SK-N-SH (cell line): ENCODE results near the gene ACTG2.

Experiments
- CHD2 ChIP-seq: fragments of 150-350 bp; IDR thresholded peaks from 2 replicates; pipeline ENCODE4 v1.6.1; 2018; ENCODE audit warnings: low read length; ENCODE audit not compliant: partially characterized antibody
- EP300 ChIP-seq, 2 experiments: IDR thresholded peaks; 2 replicates each; pipeline versions ENCODE4 v1.4.0 to v1.6.1; 2012; ENCODE audit warnings: borderline replicate concordance in 1 of 2, low read depth in 1 of 2, low read length in 1 of 2
- FOXJ3 ChIP-seq: sonication (generic); formaldehyde crosslinking; IDR thresholded peaks from 2 replicates; pipeline ENCODE4 v1.5.1; 2020; ENCODE audit warnings: mild to moderate bottlenecking, missing genetic modification reagents
- FOXM1 ChIP-seq: IDR thresholded peaks from 2 replicates; pipeline ENCODE4 v1.4.0; 2012; ENCODE audit warnings: low read depth, mild to moderate bottlenecking
- GATA2 ChIP-seq: sonication (generic); formaldehyde crosslinking; IDR thresholded peaks from 2 replicates; pipeline ENCODE4 v1.5.0; 2020; ENCODE audit warnings: mild to moderate bottlenecking, missing genetic modification reagents
- NRF1 ChIP-seq: IDR thresholded peaks from 2 replicates; pipeline ENCODE4 v1.6.1; 2012; ENCODE audit warnings: low read depth, mild to moderate bottlenecking, low read length
- RFX5 ChIP-seq: IDR thresholded peaks from 2 replicates; pipeline ENCODE4 v1.6.1; 2012; ENCODE audit warnings: mild to moderate bottlenecking, improper control_type of control experiment, low read length
- SIN3A ChIP-seq: IDR thresholded peaks from 2 replicates; pipeline ENCODE4 v1.6.1; 2012; ENCODE audit warnings: low read depth, mild to moderate bottlenecking, low read length, moderate library complexity, borderline replicate concordance
- SMC3 ChIP-seq: IDR thresholded peaks from 2 replicates; pipeline ENCODE4 v1.6.1; 2012; ENCODE audit warnings: low read depth, low read length, improper control_type of control experiment
- TCF12 ChIP-seq: IDR thresholded peaks from 2 replicates; pipeline ENCODE4 v1.4.0; 2012
- TF ChIP-seq, protein P1 (sequence below): IDR thresholded peaks from 2 replicates; pipeline ENCODE4 v1.4.0; 2012; ENCODE audit warnings: low read depth
- TF ChIP-seq, protein P2 (sequence below): IDR thresholded peaks from 2 replicates; pipeline ENCODE4 v1.4.0; 2012; ENCODE audit warnings: low read depth, borderline replicate concordance
- TF ChIP-seq, protein P3 (sequence below): fragments of 200-600 bp; sonication (generic); IDR thresholded peaks from 2 replicates; pipeline ENCODE4 v1.6.1; 2017; ENCODE audit warnings: antibody characterized with exemption, mild to moderate bottlenecking, moderate library complexity
- TF ChIP-seq, protein P4 (sequence below): IDR thresholded peaks from 2 replicates; pipeline ENCODE4 v1.4.0; 2012; ENCODE audit warnings: low read depth, borderline replicate concordance

DNA sequence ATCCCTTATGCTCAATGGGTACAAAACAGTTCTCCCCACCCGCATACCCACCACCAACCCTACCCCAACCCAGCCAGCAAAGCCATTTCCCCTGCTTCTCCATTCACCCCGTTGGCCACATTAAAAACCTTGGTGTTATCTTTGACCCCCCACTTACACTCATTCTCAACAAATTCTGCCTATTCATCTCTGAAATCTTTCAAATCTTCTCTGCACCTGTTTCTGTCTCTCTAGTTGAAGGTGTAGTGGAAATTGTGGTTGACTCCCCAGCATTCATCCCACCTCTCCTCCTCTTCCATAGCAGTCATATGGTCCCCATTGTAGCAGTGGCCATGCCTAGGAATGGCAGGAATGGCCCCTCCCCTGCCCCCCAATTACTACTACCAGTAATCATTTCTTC lies 71.4 kb downstream of the ACTG2 start:
- TF ChIP-seq, protein P1, sequence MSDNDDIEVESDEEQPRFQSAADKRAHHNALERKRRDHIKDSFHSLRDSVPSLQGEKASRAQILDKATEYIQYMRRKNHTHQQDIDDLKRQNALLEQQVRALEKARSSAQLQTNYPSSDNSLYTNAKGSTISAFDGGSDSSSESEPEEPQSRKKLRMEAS, result no peak
- TF ChIP-seq TCF12, result no peak
- no peak for TF ChIP-seq SMC3
- TF ChIP-seq, protein P2, sequence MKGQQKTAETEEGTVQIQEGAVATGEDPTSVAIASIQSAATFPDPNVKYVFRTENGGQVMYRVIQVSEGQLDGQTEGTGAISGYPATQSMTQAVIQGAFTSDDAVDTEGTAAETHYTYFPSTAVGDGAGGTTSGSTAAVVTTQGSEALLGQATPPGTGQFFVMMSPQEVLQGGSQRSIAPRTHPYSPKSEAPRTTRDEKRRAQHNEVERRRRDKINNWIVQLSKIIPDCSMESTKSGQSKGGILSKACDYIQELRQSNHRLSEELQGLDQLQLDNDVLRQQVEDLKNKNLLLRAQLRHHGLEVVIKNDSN, result no peak
- TF ChIP-seq, protein P3, sequence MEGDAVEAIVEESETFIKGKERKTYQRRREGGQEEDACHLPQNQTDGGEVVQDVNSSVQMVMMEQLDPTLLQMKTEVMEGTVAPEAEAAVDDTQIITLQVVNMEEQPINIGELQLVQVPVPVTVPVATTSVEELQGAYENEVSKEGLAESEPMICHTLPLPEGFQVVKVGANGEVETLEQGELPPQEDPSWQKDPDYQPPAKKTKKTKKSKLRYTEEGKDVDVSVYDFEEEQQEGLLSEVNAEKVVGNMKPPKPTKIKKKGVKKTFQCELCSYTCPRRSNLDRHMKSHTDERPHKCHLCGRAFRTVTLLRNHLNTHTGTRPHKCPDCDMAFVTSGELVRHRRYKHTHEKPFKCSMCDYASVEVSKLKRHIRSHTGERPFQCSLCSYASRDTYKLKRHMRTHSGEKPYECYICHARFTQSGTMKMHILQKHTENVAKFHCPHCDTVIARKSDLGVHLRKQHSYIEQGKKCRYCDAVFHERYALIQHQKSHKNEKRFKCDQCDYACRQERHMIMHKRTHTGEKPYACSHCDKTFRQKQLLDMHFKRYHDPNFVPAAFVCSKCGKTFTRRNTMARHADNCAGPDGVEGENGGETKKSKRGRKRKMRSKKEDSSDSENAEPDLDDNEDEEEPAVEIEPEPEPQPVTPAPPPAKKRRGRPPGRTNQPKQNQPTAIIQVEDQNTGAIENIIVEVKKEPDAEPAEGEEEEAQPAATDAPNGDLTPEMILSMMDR, result no peak
- no peak for TF ChIP-seq FOXM1
- TF ChIP-seq, protein P4, sequence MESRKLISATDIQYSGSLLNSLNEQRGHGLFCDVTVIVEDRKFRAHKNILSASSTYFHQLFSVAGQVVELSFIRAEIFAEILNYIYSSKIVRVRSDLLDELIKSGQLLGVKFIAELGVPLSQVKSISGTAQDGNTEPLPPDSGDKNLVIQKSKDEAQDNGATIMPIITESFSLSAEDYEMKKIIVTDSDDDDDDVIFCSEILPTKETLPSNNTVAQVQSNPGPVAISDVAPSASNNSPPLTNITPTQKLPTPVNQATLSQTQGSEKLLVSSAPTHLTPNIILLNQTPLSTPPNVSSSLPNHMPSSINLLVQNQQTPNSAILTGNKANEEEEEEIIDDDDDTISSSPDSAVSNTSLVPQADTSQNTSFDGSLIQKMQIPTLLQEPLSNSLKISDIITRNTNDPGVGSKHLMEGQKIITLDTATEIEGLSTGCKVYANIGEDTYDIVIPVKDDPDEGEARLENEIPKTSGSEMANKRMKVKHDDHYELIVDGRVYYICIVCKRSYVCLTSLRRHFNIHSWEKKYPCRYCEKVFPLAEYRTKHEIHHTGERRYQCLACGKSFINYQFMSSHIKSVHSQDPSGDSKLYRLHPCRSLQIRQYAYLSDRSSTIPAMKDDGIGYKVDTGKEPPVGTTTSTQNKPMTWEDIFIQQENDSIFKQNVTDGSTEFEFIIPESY, result no peak
- TF ChIP-seq GATA2, result no peak
- TF ChIP-seq SIN3A, result no peak
- TF ChIP-seq RFX5, result no peak
- no peak for TF ChIP-seq NRF1
- no peak for TF ChIP-seq EP300 (IDR thresholded peaks at IDR 0.05; ENCODE audit: borderline replicate concordance in 1 of 2, low read depth in 1 of 2, low read length in 1 of 2)
- TF ChIP-seq FOXJ3 (CRISPR knock-in tag), result no peak
- TF ChIP-seq CHD2, result no peak
